HT1080 (cell line): ENCODE results near the gene FSD2. TPM values are rescaled to one million over a fixed set of nuclear protein-coding genes. Genes with fewer than 3 reads are reported as not detected.
"Not testable (repeated sequence)": the region's sequence is repeated elsewhere in the genome, so short reads cannot be mapped to it uniquely, and the experiment has no call there.

Experiments used
- DNase-seq: peaks from one replicate; pipeline ENCODE4 v3.0.0-alpha.2; 2015; ENCODE audit warnings: low read depth
- total RNA-seq: library from RNA; depleted of rRNA; stranded (reverse); fragments of >200 nt; shearing (Covaris generic); gene quantifications from 2 replicates; pipeline ENCODE4 v1.2.3, GENCODE V29; 2014

FSD2 gene
- total RNA-seq, 1 experiment from 2014 or later = not detected

DNA sequence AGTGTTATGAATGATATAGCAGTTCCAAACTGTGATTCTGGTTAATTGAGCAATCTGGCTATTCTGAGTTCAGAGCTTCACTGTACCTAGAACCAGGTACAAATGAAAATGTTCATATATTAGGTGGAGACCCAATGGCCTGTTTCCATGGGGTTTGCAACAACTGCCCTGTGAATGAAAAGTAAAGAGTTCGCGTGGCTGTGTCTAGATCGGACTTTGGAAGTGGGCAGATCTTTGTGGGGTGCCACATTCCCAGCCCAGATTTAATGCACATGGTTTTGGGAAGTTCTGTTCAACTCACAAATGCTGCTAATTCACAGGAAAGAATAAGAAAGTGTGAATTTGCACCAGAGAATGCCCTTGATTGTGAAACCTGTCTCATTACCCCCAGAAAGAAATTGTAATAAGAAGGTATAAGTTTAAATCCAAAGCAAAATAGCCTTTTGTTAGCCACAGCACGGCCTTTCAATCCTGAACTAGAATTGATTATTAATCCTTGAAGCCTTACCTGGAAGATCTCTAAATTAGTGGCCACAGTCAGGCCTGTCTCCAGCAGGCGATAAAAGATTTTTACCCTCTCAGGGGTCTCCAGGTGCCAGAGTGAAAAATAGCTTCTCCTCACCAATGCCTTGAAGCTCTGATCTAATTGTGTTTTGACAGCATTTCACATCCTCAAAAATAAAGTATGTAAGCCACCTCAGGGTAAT, 26.2 kb upstream of the FSD2 start:
- no peak for DNase-seq

DNA sequence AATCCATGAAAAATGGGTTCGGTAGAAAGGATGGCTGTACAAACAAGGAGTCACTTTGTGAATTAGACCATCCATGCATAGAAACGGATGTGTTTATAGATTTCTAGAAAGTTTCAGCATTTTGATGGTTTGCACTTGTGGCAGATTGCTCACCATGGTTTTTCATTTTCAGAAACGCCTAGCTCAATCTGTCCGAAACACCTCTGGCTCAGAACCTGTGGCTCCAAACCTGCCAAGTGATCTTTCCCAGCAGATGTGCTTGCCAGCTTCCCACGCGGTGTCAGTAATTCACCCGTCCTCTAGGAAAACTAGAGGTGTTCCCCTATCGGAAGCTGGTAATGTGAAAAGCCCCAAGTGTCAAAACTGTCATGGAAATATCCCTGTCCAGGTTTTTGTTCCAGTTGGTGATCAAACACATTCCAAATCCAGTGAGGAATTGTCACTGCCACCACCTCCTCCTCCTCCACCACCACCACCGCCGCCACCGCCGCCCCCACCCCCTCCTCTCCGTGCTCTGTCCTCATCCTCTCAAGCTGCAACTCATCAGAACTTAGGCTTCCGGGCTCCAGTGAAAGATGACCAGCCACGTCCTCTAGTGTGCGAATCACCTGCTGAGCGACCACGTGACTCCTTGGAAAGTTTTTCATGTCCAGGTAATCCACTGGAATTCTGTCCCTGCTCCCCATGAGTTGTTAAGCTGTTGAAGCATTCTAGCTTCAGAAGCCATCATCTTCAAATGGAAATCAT, 24.7 kb upstream of the FSD2 start:
- no peak for DNase-seq

DNA sequence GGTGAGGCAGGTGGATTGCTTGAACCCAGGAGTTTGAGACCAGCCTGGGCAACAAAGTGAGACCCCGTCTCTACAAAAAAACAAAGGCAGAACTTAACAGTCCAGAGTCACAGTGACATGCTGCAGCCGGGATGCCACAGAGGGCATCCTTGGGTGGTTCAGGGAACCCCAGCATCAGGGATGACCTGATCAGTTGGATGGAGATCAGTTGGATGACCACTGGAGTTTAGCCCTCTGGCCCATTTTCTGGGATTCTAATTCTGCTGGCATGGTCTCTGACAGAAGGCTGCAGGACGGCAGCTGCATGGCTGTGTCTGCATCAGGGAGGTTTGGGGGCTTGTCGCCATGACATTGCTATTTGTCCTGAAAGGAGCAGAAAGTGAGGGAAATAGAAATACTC, 23.4 kb upstream of the FSD2 start:
- DNase-seq = no peak

DNA sequence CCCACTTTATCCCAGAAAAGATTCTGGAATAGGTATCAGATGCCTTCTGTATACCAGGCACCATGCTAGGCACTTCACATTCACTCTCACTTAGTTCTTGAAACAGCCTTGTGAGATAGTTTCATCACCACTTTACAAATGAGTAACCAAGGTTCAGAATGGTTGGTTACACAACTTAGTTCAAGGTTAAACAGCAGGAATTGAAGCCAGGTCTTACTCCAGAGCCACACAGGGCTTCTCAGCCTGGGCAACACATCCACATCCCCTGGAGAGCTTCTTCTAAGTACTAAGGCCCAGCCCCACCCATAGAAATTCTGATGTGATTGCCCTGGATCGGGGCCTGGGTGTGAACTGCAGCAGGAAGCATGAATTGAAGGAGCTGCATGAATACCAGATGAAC, 22.2 kb upstream of the FSD2 start:
- no peak for DNase-seq

DNA sequence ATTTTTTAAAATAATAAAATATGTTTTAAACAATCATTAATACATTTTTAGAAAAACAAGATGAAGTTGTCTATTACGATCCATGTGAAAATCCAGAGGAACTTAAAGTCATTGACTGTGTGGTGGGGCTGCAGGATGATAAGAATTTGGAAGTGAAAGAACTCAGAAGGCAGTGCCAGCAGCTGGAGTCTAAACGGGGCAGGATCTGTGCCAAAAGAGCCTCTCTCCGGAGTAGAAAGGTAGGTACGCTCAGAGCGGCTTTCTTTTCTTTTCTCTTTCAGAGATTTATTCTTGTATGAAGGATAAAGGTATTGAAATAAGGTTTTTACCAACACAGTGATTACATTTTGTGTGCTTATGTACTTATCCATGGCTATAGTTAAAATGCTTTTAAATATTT, 17.2 kb upstream of the FSD2 start:
- DNase-seq = no peak

DNA sequence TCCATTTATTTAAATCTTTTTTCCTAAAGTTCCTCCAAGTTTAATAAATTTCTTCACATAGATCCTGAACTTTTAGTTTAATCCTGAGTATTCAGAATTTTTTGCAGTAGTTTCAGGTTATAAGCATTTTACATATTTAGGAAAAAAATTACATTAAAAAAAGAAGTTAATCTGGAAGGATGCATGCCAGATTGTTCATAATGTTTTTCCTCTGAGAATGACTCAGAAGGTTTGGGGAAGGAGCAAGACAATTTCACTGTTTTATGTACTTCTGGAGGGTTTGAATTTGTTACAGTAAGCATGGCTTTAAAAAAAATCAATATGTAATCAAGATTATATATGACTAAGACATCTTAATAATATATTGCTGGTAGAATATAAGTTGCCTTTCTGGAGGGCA, 16.0 kb upstream of the FSD2 start:
- not testable (repeated sequence) for DNase-seq

DNA sequence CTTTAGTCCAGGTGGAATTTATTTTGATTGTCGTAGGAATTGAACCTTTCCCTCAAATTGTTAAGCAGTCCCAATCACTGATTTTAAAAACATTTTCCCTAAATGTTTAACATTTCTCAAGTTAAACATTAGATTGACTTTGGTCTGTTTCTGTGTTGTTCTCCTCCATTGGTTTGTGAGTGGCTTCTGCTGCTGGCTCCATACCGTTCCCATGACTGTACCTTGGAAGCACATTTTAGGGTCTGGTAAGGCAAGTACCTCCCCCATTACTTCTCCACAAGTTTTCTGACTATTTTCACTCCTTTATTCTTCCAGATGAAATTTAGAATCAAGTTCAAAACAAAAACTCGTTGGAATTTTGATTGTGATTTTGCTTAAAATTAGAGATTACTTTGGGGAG, 15.5 kb upstream of the FSD2 start:
- DNase-seq = not testable (repeated sequence)

DNA sequence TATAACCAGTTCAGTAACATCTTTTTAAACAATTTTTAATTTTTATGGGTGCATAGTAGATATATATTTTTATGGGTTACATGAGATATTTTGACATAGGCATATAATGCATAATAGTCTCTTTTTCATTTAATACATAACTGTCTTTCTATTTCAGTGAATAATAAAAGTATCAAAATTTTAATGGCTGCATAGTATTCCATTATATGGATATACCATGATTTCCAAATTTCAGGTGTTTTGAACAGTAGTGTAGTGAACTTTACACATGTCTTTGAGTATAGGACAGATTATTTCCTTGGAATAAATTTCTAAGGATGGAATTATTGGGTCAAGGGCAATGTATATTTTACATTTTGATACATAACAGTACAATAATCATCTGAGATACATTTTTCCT, 14.3 kb upstream of the FSD2 start:
- DNase-seq = no peak

DNA sequence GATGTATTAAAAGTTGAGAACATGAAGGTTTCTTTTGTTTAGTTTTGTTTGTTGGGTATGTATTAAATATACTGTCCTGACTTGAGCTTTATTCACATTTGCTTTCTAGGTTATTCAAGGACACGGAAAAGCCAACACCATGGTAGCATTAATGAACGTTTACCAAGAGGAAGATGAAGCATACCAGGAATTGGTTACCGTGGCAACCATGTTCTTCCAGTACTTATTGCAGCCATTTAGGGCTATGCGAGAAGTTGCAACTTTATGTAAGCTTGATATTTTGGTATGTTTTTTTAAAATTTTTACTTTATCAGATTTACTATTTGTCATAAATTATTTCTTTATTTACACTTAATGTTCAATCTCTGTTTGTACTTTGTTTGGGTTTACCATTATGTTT, 7.1 kb upstream of the FSD2 start:
- DNase-seq = no peak

DNA sequence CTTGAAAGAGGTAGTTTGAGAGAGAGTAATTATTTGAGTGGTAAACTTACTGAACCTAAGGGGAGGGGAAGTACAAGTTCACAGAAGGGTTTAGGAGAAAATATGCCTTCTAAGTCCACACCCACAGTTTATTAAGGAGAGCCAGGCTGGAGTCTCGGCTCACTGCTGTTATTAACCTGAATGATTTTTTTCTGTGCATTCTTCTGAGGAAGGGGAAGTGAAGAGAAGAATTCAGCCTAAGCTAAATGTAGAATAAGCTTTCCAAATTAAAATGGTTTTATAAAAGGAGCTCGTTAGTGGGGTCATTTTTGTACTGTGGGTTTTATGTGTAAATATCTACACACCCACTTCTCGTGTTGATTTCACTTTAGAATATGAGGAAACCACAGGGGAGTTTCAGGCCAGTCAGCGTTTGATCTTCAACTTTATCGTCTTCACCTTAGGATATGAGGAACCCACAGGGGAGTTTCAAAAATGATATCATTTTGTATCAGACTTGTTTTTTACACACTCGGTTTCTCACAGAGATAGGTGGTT, 5.1 kb upstream of the FSD2 start:
- DNase-seq = no peak

DNA sequence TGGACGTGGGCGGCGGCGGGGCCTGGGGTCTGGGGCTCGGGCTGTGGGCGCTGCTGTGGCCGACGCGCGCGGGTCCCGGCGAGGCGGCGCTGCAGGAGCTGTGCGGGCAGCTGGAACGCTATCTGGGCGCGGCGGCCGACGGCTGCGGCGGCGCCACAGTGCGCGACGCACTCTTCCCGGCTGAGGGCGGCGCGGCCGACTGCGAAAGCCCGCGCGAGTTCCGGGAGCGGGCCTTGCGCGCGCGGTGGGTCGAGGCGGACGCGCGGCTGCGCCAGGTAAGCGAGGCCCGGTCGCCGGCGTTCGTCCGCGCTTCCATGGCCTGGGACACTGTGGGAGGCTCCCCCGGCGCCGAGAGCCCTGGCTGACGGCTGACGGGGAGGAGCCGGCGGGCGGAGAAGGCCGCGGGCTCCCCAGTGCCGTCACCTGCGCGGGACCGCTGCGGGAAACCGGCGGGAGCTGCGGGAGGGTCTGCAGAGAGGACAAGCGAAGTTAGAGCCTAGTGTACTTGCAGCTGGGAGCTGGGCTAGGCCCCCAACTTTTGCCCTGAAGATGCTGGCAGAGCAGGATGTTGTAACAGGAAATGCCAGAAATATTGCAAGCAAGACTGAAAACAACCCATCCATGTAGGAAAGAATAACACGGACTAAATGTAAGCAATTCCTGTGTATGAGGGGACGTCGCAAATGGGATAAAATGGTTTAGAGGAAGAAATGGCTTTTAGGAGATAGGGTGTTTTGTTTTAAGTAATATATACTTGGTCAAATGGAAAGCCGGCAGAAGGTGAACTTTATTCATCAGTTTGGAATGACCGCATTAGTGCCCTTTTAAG, 4.4 kb upstream of the FSD2 start:
- peak; percentile 54 for DNase-seq

DNA sequence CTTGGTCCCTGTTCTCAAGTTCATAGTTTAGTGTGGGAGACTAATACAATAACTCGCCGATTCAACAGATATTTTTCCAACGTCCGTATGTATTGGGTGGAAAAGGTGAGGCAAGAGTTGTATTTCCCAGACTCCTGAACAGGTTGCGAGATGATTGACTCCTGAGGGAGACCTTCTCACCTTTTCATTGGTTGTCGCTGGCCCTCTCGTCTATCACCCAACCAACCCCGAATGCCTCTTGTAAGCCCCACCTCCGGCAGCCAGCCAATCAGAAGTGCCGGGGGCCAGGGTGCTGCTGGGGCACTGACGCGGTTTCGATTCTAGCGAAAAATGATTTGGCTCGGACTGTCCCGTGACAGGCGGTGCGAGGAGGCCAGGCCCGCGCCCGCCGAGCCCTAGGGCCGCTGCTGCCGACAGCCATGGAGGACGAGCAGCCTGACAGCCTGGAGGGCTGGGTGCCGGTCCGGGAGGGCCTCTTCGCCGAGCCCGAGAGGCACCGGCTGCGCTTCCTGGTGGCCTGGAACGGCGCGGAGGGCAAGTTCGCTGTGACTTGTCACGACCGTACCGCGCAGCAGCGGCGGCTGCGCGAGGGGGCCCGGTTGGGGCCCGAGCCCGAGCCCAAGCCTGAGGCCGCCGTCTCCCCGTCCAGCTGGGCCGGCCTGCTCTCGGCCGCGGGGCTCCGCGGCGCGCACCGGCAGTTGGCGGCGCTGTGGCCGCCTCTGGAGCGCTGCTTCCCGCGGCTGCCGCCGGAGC, 3.6 kb upstream of the FSD2 start, which contains the start of gene WHAMM:
TSS of gene WHAMM (plus strand) at position 321 of the 753 bp plus-strand sequence. CDS start at position 420, 99 bp downstream.
- DNase-seq = peak; percentile 97

DNA sequence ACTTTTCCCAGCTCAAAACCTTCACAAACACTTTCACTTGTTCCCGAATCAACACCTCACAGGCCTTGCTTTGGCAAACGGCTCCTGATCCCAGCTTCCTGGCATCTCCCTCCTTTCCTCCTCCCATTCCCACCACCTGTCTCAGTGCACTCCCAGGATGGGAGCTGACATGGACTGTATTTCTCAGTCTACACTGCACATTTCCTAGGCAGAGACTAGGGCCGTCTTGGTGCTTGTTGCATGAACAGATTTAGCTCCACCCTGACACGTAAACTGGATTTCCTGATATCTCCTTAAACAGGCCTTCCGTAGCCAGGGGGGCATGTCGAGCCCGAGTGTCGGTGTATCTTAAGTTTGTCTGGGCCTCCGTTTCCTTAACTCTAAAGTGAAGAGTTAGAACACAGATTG, 2.8 kb upstream of the FSD2 start:
- no peak for DNase-seq

DNA sequence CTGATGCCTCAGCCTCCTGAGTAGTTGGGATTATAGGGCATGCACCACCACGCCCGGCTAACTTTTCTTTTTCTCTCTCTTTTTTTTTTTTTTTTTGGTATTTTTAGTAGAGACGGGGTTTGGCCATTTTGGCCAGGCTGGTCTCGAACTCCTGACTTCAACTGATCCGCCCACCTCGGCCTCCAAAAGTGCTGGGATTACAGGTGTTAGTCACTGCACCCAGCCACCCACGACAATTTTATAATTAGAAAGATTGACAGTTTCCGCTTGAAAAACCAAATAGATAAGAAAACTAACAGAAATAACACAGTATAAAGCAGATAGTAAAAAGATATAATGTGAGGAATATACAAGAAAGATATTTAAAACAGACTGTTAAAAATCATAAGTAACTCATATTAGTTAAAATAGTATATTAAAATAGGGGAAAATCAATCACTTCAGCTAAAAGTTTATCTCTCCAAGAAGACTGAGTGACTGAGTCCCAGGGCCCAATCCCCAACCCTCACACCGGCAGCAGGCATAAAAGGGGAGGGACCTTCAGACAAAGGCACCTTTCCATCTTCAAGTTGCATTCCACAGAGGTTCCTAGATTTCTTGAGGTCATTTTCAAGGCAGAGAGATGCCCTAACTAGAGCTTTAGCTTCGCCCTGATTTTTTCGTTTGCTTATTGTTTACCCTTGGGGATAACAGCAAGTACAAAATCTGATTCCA, 2.2 kb upstream of the FSD2 start:
- DNase-seq = no peak

DNA sequence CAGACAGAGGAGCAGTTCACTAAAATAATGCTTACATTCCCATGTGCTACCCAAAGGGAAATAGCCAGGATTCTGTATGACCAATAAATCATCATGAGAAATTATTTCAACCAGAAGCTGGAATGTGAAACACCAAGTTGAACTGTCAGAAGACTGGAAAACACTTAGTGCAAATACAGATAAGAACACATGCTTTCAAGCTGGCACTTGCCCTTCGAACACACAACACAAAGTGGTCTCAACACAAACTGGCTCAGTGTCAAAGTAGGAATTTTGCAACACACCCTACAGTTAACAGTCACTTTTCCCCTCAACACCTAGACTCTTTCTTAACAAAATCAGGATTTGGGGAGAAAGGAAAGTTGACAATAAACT, 1.3 kb downstream of the FSD2 start:
- no peak for DNase-seq

DNA sequence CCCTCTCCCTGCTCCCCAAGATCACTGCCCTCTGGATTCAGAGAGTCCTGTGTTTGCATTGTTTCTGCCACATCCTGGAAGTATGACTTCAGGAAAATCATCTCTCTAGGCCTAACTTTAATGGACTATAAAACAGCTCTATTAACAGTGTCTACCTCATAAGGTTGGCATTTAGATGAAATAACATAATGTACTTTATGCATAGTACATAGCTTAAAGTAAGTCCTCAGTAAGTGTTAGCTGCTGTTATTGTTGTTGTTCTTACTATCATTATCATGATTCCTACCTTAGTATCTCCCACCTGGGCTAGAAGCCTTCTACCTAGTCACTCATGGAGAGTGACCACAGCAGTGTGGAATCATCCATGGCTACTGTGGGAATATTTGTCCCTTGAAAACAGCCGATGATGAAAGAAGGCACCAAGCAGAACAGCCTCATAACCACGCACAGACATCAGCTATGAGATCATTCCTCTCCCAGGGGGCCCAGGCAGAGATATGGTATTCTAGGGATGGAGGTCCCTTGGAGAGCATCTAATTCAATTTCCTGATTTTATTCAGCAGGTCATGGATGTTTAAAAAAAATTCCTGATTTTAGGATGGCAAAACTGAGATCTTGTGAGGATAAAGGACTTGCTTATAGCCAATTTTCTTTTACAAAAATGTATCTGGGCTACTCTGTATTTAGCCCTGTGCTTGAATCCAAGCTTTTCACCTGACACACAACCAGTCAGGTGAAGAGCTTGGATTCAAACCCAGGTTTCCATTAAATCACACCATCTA, 1.9 kb downstream of the FSD2 start:
- DNase-seq = no peak

DNA sequence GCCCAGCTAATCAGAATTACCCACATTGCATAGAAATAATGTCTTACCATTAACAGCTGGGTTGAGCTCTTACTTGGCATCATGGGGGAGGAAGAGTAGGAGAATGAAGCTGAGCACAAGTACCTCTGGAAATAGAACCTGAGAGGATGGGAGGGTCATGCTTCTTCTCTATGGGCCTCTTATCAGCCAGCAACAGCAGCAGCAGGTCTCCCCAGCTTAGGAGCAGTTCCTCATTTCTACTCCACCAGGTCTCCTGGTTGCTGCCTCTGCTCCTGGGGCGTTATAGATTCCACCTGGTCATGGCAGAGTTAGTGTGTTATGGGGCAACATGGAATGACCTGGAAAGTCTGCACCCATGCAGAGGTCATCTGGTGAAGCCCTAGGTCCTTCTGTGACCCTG, 3.4 kb downstream of the FSD2 start:
- DNase-seq = no peak

DNA sequence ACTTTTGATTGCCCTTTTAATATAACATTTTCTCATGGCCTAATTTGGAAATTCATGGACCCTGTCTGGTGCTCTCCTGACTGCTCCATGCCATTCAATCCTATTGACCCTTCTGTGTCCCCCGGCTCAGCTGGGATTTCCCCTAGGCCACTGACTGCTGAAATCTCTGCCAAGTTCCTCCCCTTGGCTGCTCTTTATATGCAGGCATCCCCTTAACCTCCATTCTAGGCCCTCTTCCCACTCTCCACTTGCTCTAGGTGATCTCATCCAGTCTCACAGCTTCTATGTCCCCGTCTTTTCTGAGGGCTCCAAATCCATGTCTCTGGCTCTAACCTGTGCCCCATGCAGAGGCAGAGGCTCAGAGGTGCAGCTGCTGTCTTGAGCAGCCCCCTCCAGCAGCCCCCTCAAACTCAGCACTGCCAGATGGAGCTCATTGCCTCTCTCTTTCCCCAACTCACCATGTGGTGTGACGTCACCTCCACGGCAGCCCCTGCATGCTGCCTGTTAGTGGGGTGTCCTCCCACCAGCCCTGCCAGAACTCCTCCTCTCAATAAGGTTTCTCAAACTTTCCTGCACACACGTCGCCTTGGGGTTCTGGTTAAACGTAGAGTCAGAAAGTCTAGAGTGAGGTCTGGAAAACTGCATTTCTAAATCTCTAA, 6.6 kb downstream of the FSD2 start:
- DNase-seq = no peak

DNA sequence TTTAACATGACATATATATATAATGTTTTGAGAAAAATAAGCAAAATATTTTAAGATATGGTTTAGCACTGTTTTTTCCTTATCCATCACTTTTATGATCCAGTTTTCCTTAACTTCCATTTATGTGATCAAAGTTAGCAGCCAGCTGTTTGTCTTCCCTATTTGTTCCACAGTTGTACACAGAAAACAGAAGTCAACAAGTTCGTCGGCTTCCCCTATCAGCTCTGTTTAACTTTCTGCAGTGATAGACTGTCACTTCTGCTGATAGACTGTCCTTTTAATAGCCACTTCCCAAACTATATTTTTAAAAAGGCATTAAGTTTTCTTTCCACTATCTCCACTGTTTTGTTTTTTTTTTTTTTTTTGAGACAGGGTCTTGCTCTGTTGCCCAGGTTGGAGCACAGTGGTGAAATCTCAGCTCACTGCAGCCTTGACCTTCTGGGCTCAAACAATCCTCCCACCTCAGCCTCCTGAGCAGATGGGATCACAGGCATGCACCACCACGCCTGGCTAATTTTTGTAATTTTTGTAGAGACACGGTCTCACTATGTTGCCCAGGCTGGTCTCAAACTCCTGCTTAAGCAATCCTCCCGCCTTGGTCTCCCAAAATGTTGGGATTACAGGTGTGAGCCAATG, 7.2 kb downstream of the FSD2 start:
- DNase-seq = no peak
